Epithelial cell of esophagus (primary cell): ENCODE data around the gene DIP2A.
A peak's percentile ranks its signal among the peaks of the same experiment; 100 is the strongest.

Experiments used
- DNase-seq: peaks from one replicate; pipeline ENCODE4 v3.0.0; 2010; ENCODE audit warnings: low read depth
- H3K4me3 ChIP-seq: 2 replicates; pipeline ENCODE4 v1.5.1; 2011; ENCODE audit warnings: mild to moderate bottlenecking, low read length, control low read depth
- TF ChIP-seq, protein P1 (sequence below): IDR thresholded peaks from 2 replicates; pipeline ENCODE4 v1.5.1; 2011; ENCODE audit warnings: low read depth, mild to moderate bottlenecking, low read length, control low read depth, inconsistent platforms; ENCODE audit not compliant: insufficient read depth; ENCODE audit errors: missing control alignments

Gene DIP2A

GRCh38 chr21:46469275-46469674 lies 10.6 kb downstream of the DIP2A start:
- TF ChIP-seq, protein P1, sequence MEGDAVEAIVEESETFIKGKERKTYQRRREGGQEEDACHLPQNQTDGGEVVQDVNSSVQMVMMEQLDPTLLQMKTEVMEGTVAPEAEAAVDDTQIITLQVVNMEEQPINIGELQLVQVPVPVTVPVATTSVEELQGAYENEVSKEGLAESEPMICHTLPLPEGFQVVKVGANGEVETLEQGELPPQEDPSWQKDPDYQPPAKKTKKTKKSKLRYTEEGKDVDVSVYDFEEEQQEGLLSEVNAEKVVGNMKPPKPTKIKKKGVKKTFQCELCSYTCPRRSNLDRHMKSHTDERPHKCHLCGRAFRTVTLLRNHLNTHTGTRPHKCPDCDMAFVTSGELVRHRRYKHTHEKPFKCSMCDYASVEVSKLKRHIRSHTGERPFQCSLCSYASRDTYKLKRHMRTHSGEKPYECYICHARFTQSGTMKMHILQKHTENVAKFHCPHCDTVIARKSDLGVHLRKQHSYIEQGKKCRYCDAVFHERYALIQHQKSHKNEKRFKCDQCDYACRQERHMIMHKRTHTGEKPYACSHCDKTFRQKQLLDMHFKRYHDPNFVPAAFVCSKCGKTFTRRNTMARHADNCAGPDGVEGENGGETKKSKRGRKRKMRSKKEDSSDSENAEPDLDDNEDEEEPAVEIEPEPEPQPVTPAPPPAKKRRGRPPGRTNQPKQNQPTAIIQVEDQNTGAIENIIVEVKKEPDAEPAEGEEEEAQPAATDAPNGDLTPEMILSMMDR = no peak
- DNase-seq = no peak
- H3K4me3 ChIP-seq = no peak overlapping the region

DNA sequence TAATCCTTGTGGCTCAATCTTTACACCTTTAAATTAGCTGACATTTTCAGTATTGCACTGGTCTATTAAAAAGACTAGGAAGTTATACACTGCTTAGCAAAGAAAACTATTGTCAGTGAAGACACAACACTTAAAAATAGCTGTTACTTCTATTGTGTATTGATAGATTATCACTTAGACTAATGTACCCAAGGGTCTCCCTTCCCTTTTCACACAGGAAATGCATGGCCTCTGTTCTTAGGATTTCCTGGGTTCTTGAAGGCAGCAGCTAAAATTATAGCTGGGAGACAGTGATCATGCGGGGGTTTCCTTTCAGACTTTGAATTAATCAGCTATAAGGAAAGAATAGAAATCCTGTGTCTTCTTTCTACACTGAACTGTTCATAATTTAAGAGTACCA lies 12.8 kb downstream of the DIP2A start:
- TF ChIP-seq, protein P1 = no peak
- no peak overlapping the region for H3K4me3 ChIP-seq

GRCh38 chr21:46472246-46472645 lies 13.6 kb downstream of the DIP2A start:
- no peak overlapping the region for H3K4me3 ChIP-seq
- no peak for DNase-seq
- TF ChIP-seq, protein P1 = no peak

More for the DNA sequence above, 12.8 kb downstream of the DIP2A start:
- no peak for DNase-seq

DNA sequence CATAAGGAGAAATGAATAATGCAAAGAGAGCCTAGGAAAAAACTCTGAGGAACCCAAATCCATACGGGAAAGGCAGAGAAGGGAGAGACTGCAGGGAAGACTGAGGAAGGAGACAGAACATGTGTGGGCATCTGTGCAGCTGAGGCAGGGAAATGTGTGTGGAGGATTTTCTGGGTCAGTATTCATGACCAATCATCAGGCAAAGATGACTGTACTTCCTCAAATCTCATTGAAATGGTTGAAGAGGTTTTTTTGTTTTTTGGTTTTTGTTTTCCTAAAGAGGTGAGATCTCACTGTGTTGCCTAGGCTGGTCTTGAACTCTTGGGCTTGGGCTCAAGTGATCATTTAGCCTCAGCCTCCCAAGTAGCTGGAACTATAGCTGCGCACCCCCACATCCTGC lies 15.7 kb downstream of the DIP2A start:
- DNase-seq = no peak
- no peak overlapping the region for H3K4me3 ChIP-seq
- TF ChIP-seq, protein P1 = no peak

GRCh38 chr21:46475296-46475695 lies 16.6 kb downstream of the DIP2A start:
- H3K4me3 ChIP-seq = no peak overlapping the region
- DNase-seq = no peak
- TF ChIP-seq, protein P1 = no peak

- DNase-seq = peak; percentile 89
- TF ChIP-seq, protein P1 = no peak
These were observed 19.1 kb downstream of the DIP2A start for GRCh38 chr21:46477765-46478164.

DNA sequence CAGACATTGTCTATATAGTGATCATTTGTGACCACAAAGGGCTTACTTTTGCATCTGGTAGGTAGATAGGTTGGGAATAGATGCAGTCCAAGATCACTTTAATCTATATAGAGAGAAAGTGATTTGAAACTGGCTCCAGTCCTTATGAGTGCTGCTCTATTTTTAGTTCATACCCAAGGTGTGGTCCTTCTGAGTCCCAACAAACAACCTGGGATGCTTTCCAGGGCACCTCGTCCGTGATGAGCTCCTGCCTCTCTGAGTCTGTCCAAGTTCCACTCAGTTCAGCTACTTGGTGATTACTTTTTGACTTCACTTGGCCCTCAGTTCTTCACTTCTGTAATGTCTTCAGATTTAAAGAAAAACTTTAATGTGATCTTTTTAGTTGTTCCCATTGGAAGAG lies 20.2 kb downstream of the DIP2A start:
- TF ChIP-seq, protein P1 = no peak
- no peak for DNase-seq
- no peak overlapping the region for H3K4me3 ChIP-seq

More at GRCh38 chr21:46477765-46478164, 19.1 kb downstream of the DIP2A start:
- no peak overlapping the region for H3K4me3 ChIP-seq
